Endothelial cell of umbilical vein (primary cell): ENCODE results near the gene FAM3B. TPM values are rescaled to one million over a fixed set of nuclear protein-coding genes. Genes with fewer than 3 reads are reported as not detected.

Experiments
- BruUV-seq: library from RNA; stranded (reverse); fragments of 400-500 nt; replicated peaks from 2 replicates; lab custom pipeline; 2021; lab: Mats Ljungman, UMichigan
- CTCF ChIA-PET: fragments of 300-600, 350-600 bp; sonication (Branson Sonifier 250); formaldehyde crosslinking; loops from one replicate; lab custom pipeline; 2021; ENCODE audit warnings: antibody characterized with exemption, inconsistent platforms; lab: Charles Lee
- POLR2A ChIA-PET: fragments of 300-600, 350-600 bp; sonication (Branson Sonifier 250); formaldehyde crosslinking; loops from one replicate; lab custom pipeline; 2021; ENCODE audit warnings: antibody characterized with exemption, inconsistent platforms; lab: Charles Lee
- DNase-seq: peaks from one replicate; pipeline ENCODE4 v3.0.0-alpha.2; 2011; ENCODE audit warnings: low read depth, low spot score
- FAIRE-seq: peaks from 2 replicates; lab custom pipeline; 2011; peaks lifted over from hg19 to GRCh38; lab: Jason Lieb, UNC
- H2AFZ ChIP-seq: 2 replicates; pipeline ENCODE4 v1.6.0; 2012; ENCODE audit warnings: low read depth, low read length, control low read depth, inconsistent platforms
- H3K27ac ChIP-seq: 2 replicates; pipeline ENCODE4 v1.5.1; 2011; ENCODE audit warnings: low read depth, mild to moderate bottlenecking, control low read depth, low read length, moderate library complexity; ENCODE audit not compliant: insufficient read depth
- H3K27me3 ChIP-seq, 2 experiments: 2 replicates each; pipeline versions ENCODE4 v1.6.0 to v1.6.1; 2011; ENCODE audit warnings: low read length in 2 of 2, mixed read lengths in 1 of 2; ENCODE audit not compliant: control insufficient read depth in 2 of 2, insufficient read depth in 2 of 2
- H3K36me3 ChIP-seq, 2 experiments: 2 replicates in 1 of 2; 3 replicates in 1 of 2; pipeline ENCODE4 v1.5.1; 2011; ENCODE audit warnings: low read length in 2 of 2, mild to moderate bottlenecking in 1 of 2, moderate library complexity in 1 of 2; ENCODE audit not compliant: control insufficient read depth in 2 of 2, insufficient read depth in 2 of 2; ENCODE audit errors: extremely low read depth in 1 of 2
- H3K4me1 ChIP-seq: 3 replicates; pipeline ENCODE4 v1.5.1; 2011; ENCODE audit warnings: mild to moderate bottlenecking, low read length; ENCODE audit not compliant: control insufficient read depth, insufficient read depth; ENCODE audit errors: extremely low read depth
- H3K4me2 ChIP-seq: 2 replicates; pipeline ENCODE4 v1.6.1; 2011; ENCODE audit warnings: low read length, control low read depth, mixed read lengths; ENCODE audit not compliant: insufficient read depth
- H3K4me3 ChIP-seq, 3 experiments: fragments of 200-600 bp in 1 of 3; sonication (generic), shearing (Covaris generic) in 1 of 3; replicated peaks in 1 of 3; 2 replicates each; pipeline ENCODE4 v1.5.1; 2011 to 2016; ENCODE audit warnings: control low read depth in 3 of 3, low read length in 3 of 3, mild to moderate bottlenecking in 2 of 3, inconsistent platforms in 1 of 3, low read depth in 1 of 3, moderate library complexity in 1 of 3; ENCODE audit not compliant: insufficient read depth in 1 of 3
- H3K79me2 ChIP-seq: 2 replicates; pipeline ENCODE4 v1.6.0; 2012; ENCODE audit warnings: low read length, inconsistent platforms; ENCODE audit not compliant: control insufficient read depth, insufficient read depth
- H3K9ac ChIP-seq: replicated peaks from 2 replicates; pipeline ENCODE3; 2011; ENCODE audit warnings: low read length, control low read depth; ENCODE audit not compliant: insufficient read depth; ENCODE audit errors: extremely low read depth
- H3K9me1 ChIP-seq: replicated peaks from 3 replicates; pipeline ENCODE4 v1.6.0; 2011; ENCODE audit warnings: mild to moderate bottlenecking, low read length; ENCODE audit not compliant: control insufficient read depth, insufficient read depth; ENCODE audit errors: extremely low read depth
- H3K9me3 ChIP-seq: replicated peaks from 2 replicates; pipeline ENCODE4 v1.5.1; 2012; ENCODE audit warnings: low read length, inconsistent platforms; ENCODE audit not compliant: control insufficient read depth, insufficient read depth
- H4K20me1 ChIP-seq: replicated peaks from 2 replicates; pipeline ENCODE3; 2011; ENCODE audit warnings: mild to moderate bottlenecking, low read length; ENCODE audit not compliant: control insufficient read depth, insufficient read depth; ENCODE audit errors: extremely low read depth
- CTCF ChIP-seq, 2 donors: IDR thresholded peaks; 1 replicate in 1 of 2; 2 replicates in 1 of 2; pipeline ENCODE4 v1.5.1; 2011; ENCODE audit warnings: low read length in 2 of 2, mild to moderate bottlenecking in 2 of 2, moderate library complexity in 2 of 2, control low read depth in 1 of 2, inconsistent platforms in 1 of 2, low read depth in 1 of 2; ENCODE audit not compliant: insufficient read depth in 1 of 2; ENCODE audit errors: extremely low read depth in 1 of 2
- EZH2 ChIP-seq: IDR thresholded peaks from 2 replicates; pipeline ENCODE4 v1.6.1; 2012; ENCODE audit warnings: borderline replicate concordance, low read depth, mild to moderate bottlenecking, moderate library complexity, low read length, inconsistent platforms; ENCODE audit not compliant: severe bottlenecking
- FOS ChIP-seq: IDR thresholded peaks from 2 replicates; pipeline ENCODE4 v1.6.1; 2011; ENCODE audit warnings: mild to moderate bottlenecking, low read length, moderate library complexity, borderline replicate concordance; ENCODE audit not compliant: insufficient read depth
- GATA2 ChIP-seq: IDR thresholded peaks from 2 replicates; pipeline ENCODE4 v1.7.0; 2011; ENCODE audit warnings: low read depth, mild to moderate bottlenecking, moderate library complexity, mixed read lengths, low read length; ENCODE audit not compliant: insufficient read length, insufficient read depth
- JUN ChIP-seq: IDR thresholded peaks from 2 replicates; pipeline ENCODE4 v1.6.1; 2011; ENCODE audit warnings: borderline replicate concordance, low read depth; ENCODE audit not compliant: insufficient read length, insufficient read depth
- MYC ChIP-seq: IDR thresholded peaks from one replicate; pipeline ENCODE4 v1.6.1; 2011; ENCODE audit warnings: mild to moderate bottlenecking, low read depth, low read length
- dilution Hi-C: fragments of 300-500 bp; cut with MboI; formaldehyde crosslinking; loops from one replicate; pipeline ENCODE4 v1.15.0; 2019; ENCODE audit warnings: low sequenced_read_pairs; ENCODE audit not compliant: extremely low pct_ligation_motif_present
- intact Hi-C: fragments of 100-400 bp; cut with micrococcal nuclease; formaldehyde crosslinking; loops from one replicate; pipeline ENCODE4 v1.10.0; 2022
- polyA plus RNA-seq, 4 experiments: library from polyadenylated mRNA; depleted of rRNA in 3 of 4; stranded (reverse) in 3 of 4; unstranded in 1 of 4; fragments of >200 nt; gene quantifications; 2 replicates each; pipeline versions ENCODE4 v1.2.1 to v1.2.3, GENCODE V29; 2011 to 2012; ENCODE audit warnings: missing spikeins in 1 of 4
- total RNA-seq: library from RNA; stranded (reverse); gene quantifications from 2 replicates; pipeline ENCODE4 v1.2.3, GENCODE V29; 2021
- TF ChIP-seq, protein P1 (sequence below): IDR thresholded peaks from 2 replicates; pipeline ENCODE4 v1.6.1; 2011; ENCODE audit not compliant: insufficient read depth, insufficient read length

FAM3B gene
- total and polyA plus RNA-seq, 2 donors (not counting 3 experiments of a cell fraction or from before 2014, with no cell fraction given) = not detected

GRCh38 chr21:41344146-41344545, 27.5 kb downstream of the FAM3B start:
- no peak for DNase-seq
- H3K4me2 ChIP-seq = no peak overlapping the region
- ChIA-PET CTCF (no interaction called here), POLR2A (no interaction called here)
- H2AFZ ChIP-seq = no peak overlapping the region
- no peak for FAIRE-seq
- H3K27me3 ChIP-seq = peaks cover 0 to 3% of the 10 kb centered on the region in 2 experiments
- no peak overlapping the region for H3K4me3 ChIP-seq
- dilution Hi-C loops = no loop called here
- no peak overlapping the region for H3K9ac ChIP-seq
- intact Hi-C loops = no loop called here
- no peaks in the 10 kb centered on the region for H3K36me3 ChIP-seq
- no peaks in the 10 kb centered on the region for H3K4me1 ChIP-seq
- H4K20me1 ChIP-seq = no peaks in the 10 kb centered on the region
- BruUV-seq = no TSS peak
- H3K27ac ChIP-seq = no peak overlapping the region
- H3K79me2 ChIP-seq = no peaks in the 10 kb centered on the region
- TF ChIP-seq CTCF (IDR thresholded peaks at IDR 0.05; ENCODE audit: extremely low read depth in 1 of 2, insufficient read depth in 1 of 2, low read depth in 1 of 2, low read length in 2 of 2) (no peak), FOS (no peak), MYC (no peak), GATA2 (no peak), EZH2 (no peak), JUN (no peak)
- TF ChIP-seq, protein P1, sequence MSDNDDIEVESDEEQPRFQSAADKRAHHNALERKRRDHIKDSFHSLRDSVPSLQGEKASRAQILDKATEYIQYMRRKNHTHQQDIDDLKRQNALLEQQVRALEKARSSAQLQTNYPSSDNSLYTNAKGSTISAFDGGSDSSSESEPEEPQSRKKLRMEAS = no peak
- H3K9me1 ChIP-seq = no peaks in the 10 kb centered on the region
- H3K9me3 ChIP-seq = no peaks in the 10 kb centered on the region
